Erythroblast (primary cell): Measurements from ENCODE around the gene RPL14.

ENCODE experiments used
- GATA1 ChIP-seq: IDR thresholded peaks from 2 replicates; pipeline ENCODE4 v1.6.1; 2011; ENCODE audit warnings: low read depth, mild to moderate bottlenecking, control low read depth, low read length, moderate library complexity
- POLR2A ChIP-seq: IDR thresholded peaks from 2 replicates; pipeline ENCODE4 v1.6.1; 2011; ENCODE audit warnings: mild to moderate bottlenecking, low read length

DNA sequence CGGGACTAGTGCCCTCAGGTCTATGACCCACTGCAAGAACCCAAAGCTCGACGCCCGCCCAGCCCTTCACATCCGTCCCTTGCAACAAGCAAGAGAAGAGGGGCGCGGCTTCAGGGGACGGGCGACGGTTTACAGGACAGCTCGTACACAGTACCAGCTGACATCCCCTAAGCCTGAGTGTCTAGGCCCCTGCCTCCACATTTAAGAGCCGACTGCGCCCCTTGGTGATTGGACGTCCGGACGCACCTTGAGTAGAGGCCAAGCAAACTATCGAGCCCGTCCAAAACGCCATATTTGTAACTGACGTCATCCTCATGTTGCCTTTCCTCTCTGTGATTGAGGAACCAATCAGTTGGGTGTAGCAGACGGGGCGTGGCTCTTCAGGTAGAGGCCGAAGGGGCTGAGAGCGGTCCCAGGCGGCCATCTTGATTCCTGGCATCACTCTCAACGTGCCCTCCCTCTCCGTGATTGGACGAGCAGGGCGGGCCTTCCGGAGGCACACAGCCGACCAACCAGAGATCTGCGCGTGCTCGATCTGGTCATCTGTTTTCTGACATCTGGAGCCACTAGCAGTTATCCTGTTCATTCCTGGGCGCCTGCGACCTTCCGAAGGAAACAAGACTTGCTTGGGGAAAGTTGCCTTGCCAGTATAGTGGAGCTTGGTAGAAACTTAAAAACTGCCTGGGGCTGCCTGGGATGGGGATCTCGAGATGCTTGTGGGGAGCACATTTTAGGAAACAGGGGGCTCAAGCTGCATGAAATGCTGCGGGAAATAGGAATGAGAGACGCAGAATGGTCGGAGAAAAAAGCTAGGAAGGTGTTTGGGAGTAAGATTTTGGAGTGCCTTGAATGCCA is 4.0 kb upstream of the RPL14 start:
- peak; percentile 95 for TF ChIP-seq POLR2A
- no peak for TF ChIP-seq GATA1
